Inferior parietal cortex (tissue), 1 donor: ENCODE results near the gene ACTC1.

ENCODE experiments used
- DNase-seq: peaks from one replicate; pipeline ENCODE4 v3.0.0-alpha.2; 2016; ENCODE audit errors: extremely low spot score

ACTC1 gene

GRCh38 chr15:34759347-34759746, 36.0 kb downstream of the ACTC1 start:
- no peak for DNase-seq

- DNase-seq, result no peak
These were observed 38.1 kb downstream of the ACTC1 start for GRCh38 chr15:34757262-34757661.

DNA sequence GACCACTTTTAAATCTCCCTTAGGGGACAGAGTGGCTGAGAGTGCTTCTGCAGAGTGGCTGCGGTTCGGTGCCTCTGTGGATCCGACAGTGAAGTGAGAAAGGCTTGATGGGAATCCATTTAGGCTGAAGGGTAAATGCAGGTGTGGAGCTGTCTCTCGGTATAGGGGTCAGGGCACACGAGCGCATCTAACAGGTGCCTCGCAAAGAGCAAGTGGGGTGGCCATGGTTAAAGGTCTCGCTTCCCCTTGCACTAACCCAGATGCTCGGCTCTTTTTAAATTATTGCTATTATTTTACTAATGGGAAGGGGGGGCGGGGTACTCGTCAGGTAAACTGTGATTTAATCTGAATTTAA, 40.0 kb downstream of the ACTC1 start:
- no peak for DNase-seq

- DNase-seq, result no peak
These were observed 40.5 kb downstream of the ACTC1 start, which contains the start of gene GJD2 for GRCh38 chr15:34754674-34755418. Gene GJD2 (minus strand): TSS chr15:34754998. CDS start chr15:34754488, 510 bp downstream.

GRCh38 chr15:34754171-34754601, 41.2 kb downstream of the ACTC1 start:
- no peak for DNase-seq

DNA sequence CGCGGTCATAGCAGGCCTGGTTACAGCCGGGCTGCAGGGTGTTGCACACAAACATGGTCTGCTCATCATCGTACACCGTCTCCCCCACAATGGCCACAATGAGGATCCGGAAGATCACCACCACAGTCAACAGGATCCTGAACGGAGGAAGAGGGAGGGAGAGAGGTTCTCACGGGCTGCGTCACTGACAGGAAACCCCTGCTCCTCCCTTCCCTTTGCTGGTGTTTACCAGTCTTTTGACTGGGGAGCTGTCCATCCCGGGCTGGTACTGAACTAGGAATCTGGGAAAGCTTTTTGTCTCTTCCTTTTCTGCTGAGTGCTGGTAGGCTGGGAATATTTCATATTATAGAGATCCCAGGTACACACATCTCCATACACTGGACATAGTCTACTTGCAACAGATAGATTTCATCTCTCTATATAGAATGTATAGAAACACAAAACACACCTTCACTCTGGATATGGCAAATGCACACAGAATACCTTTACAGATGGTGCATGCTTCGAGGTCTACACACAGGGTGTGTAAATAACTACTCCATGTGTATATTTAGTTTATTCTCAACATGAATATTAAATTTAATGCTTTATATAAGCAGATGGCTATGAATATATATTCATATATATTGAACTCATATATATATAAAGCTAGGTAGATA, 42.0 kb downstream of the ACTC1 start:
- no peak for DNase-seq

DNA sequence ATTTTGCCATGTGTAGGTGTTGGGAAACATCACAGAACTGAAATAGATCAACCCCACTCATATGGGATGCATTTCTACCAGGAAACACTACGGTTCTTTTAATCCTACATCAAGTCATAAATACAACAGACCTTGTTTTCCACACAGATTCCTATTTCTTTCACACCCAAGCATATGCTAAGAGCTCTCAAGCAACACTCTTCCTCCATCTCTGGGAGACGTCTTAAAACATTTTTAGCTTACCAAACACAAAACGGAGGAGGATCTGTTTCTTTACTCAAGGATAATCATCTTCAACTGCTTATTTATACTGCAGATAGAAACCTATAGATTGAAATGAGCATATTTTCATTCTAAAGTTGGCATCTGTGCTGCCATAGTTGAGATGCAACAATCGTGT, 45.7 kb downstream of the ACTC1 start:
- DNase-seq, result no peak
